ENCODE data around the gene RIOK1. TPM values are rescaled to one million over a fixed set of nuclear protein-coding genes. Genes with fewer than 3 reads are reported as not detected.

The RIOK1 gene
- total and polyA plus RNA-seq, 2 of the 8 experiments (the other 6 are each of a cell fraction or from before 2014, with no cell fraction given) = 11.8 to 26.9 TPM

DNA sequence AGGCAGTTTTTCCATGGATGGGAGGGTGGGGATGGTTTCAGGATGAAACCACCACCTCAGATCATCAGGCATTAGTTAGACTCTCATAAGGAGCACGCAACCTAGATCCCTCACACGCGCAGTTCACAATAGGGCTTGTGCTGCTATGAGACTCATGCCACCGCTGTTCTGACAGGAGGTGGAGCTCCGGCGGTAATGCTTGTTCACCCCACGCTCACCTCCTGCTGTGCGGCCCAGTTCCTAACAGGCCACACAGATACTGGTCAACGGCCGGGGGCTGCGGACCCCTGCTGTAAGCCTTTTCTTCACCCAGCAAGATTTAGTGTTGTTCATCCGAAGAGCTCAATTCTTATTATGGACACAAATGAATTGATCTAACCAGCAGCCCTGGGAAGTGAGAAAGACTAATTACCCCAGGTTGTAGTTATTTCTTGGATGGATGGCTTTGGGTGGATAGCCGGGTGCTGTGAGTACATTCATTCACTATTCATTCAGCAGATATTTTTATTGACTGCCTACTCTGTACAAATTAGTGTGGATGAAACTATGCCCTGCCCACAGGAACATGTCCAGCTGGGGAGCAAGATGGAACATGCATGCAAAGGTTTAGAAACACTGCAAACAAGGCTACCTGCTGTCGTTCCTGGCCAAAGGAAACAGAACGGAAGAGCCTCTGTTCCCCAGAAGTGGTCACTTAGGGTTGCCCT is 57.2 kb downstream of the RIOK1 start:
- H3K23ac ChIP-seq (ENCODE audit: insufficient read length) = no peak overlapping the region
- no peaks in the 10 kb centered on the region for H3K27me3 ChIP-seq (replicated peaks in 1 of 4; ENCODE audit: control insufficient read depth in 3 of 4, extremely low read depth in 1 of 4, insufficient read depth in 3 of 4, low read length in 3 of 4)
- H4K5ac ChIP-seq (ENCODE audit: insufficient read length, low read depth, low read length) = no peak overlapping the region
- H2BK12ac ChIP-seq (ENCODE audit: low read depth, low read length) = no peak overlapping the region; the same call in 1 of the 2 replicates
- no peak overlapping the region for H3K18ac ChIP-seq (ENCODE audit: extremely low read depth, low read length)
- H3K14ac ChIP-seq (ENCODE audit: insufficient read length) = no peak overlapping the region
- CTCF ChIA-PET (ENCODE audit: partially characterized antibody) = interaction anchor here (1.5 kb wide), 1 partner anchor 21 kb away, joined by 5 read pairs; no protein-coding TSS in a partner anchor
- no peak overlapping the region for H2BK20ac ChIP-seq (ENCODE audit: low read length)
- H3K79me2 ChIP-seq (ENCODE audit: control insufficient read depth in 1 of 2, insufficient read depth in 2 of 2, low read length in 2 of 2) = no peaks in the 10 kb centered on the region
- H2AK5ac ChIP-seq (ENCODE audit: low read depth, low read length) = peak overlapping the region; percentile 70; the same call in 1 of the 2 replicates
- no peaks in the 10 kb centered on the region for H3K79me1 ChIP-seq (ENCODE audit: low read depth, low read length)
- no peaks in the 10 kb centered on the region for H3K36me3 ChIP-seq (ENCODE audit: control insufficient read depth in 2 of 4, insufficient read depth in 4 of 4, low read length in 3 of 4)
- no peak overlapping the region for H3K4ac ChIP-seq (replicated peaks; ENCODE audit: insufficient read length, low read depth, low read length)
- TF ChIP-seq MAFK (IDR thresholded peaks at IDR 0.05; ENCODE audit: low read depth, low read length) (no peak), RAD21 (IDR thresholded peaks at IDR 0.05 in 1 of 2, conservative IDR thresholded peaks at IDR 0.05 in 1 of 2; ENCODE audit: low read depth in 2 of 2, low read length in 2 of 2) (peak; percentile 2 to 20; a peak in 1 of 4 replicates)
- TF ChIP-seq, protein P1, sequence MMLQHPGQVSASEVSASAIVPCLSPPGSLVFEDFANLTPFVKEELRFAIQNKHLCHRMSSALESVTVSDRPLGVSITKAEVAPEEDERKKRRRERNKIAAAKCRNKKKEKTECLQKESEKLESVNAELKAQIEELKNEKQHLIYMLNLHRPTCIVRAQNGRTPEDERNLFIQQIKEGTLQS (IDR thresholded peaks at IDR 0.05; ENCODE audit: insufficient read depth, low read depth, low read length) = no peak
- H2AFZ ChIP-seq (ENCODE audit: low read length) = no peak overlapping the region
- no peaks in the 10 kb centered on the region for H4K20me1 ChIP-seq (replicated peaks in 1 of 2; ENCODE audit: control insufficient read depth in 1 of 2, insufficient read depth in 2 of 2, low read length in 2 of 2)
- H4K91ac ChIP-seq (replicated peaks; ENCODE audit: insufficient read length, low read length) = no peak overlapping the region
- no peak overlapping the region for H2BK5ac ChIP-seq (ENCODE audit: low read depth, low read length)
- H3K9me3 ChIP-seq (ENCODE audit: insufficient read depth in 2 of 2, low read depth in 1 of 2, low read length in 1 of 2) = no peaks in the 10 kb centered on the region
- DNase-seq (ENCODE audit: low read depth in 1 of 2, low spot score in 2 of 2) (no peak), FAIRE-seq (no peak)
- POLR2A ChIA-PET (ENCODE audit: partially characterized antibody) = no interaction called here
- H3K23me2 ChIP-seq (ENCODE audit: low read depth, low read length) = 0 out of 2 replicates have a peak, but pooled peaks cover 2% of the 10 kb centered on the region
- no peak overlapping the region for H3K56ac ChIP-seq (replicated peaks; ENCODE audit: insufficient read length, low read depth, low read length)
- H3K4me1 ChIP-seq (replicated peaks in 1 of 4; ENCODE audit: control insufficient read depth in 3 of 4, insufficient read depth in 4 of 4, low read length in 3 of 4) = peaks cover 0 to 6% (median 4%) of the 10 kb centered on the region in 4 experiments; a peak in 3 of 7 replicates
- H3K4me3 ChIP-seq (ENCODE audit: extremely low read depth in 1 of 4, insufficient read depth in 2 of 4, low read depth in 3 of 4, low read length in 4 of 4) = no peak overlapping the region
- H3K27ac ChIP-seq (ENCODE audit: low read depth, low read length) = no peak overlapping the region
- no peak overlapping the region for H2BK120ac ChIP-seq (replicated peaks; ENCODE audit: low read depth, low read length)
- no peak overlapping the region for H2BK15ac ChIP-seq (ENCODE audit: low read length)
- no peak overlapping the region; the same call in 1 of the 2 replicates for H4K8ac ChIP-seq (ENCODE audit: extremely low read depth, insufficient read depth, low read length)
- no peak overlapping the region for H3K9ac ChIP-seq (replicated peaks in 1 of 4; ENCODE audit: extremely low read depth in 1 of 4, low read depth in 3 of 4, low read length in 3 of 4)
- WGBS, 2 experiments (ENCODE audit: extremely low coverage in 1 of 2, insufficient coverage in 1 of 2, insufficient read length in 1 of 2, insufficient replicate concordance in 2 of 2, low coverage in 1 of 2, low lambda C conversion rate in 2 of 2, missing lambda C conversion rate in 1 of 2) = 75% methylated on average over 15 of the region's 15 CpGs; no CpG with 5 or more reads in 1 of the 2 experiments
- H3K4me2 ChIP-seq (ENCODE audit: insufficient read depth in 1 of 2, low read depth in 2 of 2, low read length in 2 of 2) = no peak overlapping the region; a peak in 1 of 4 replicates

Data from H1 (cell line).